Parathyroid adenoma (tissue), 2 donors: ENCODE measurements around the gene TUBB.
A peak's percentile ranks its signal among the peaks of the same experiment; 100 is the strongest.
"Not testable (repeated sequence)": the region's sequence is repeated elsewhere in the genome, so short reads cannot be mapped to it uniquely, and the experiment has no call there.

Source experiments
- H2AFZ ChIP-seq: fragments of 300-600 bp; sonication (generic); one replicate; pipeline ENCODE4 v1.7.0; 2017; ENCODE audit warnings: antibody characterized with exemption, mild to moderate bottlenecking
- H3K27ac ChIP-seq: fragments of 300-600 bp; sonication (generic); one replicate; pipeline ENCODE4 v1.7.0; 2017
- H3K27me3 ChIP-seq: fragments of 300-600 bp; sonication (generic); one replicate; pipeline ENCODE4 v1.7.0; 2017; ENCODE audit warnings: low read length; ENCODE audit not compliant: control insufficient read depth, insufficient read depth
- H3K36me3 ChIP-seq: fragments of 300-600 bp; sonication (generic); one replicate; pipeline ENCODE4 v1.7.0; 2017; ENCODE audit warnings: low read length; ENCODE audit not compliant: control insufficient read depth, insufficient read depth
- H3K4me1 ChIP-seq: fragments of 300-600 bp; sonication (generic); one replicate; pipeline ENCODE4 v1.7.0; 2017; ENCODE audit warnings: control low read depth
- H3K4me2 ChIP-seq: fragments of 300-600 bp; sonication (generic); one replicate; pipeline ENCODE4 v1.7.0; 2017; ENCODE audit warnings: low read length
- H3K4me3 ChIP-seq: fragments of 300-600 bp; sonication (generic); one replicate; pipeline ENCODE4 v1.7.0; 2017; ENCODE audit warnings: low read depth, low read length
- H3K79me2 ChIP-seq: fragments of 300-600 bp; sonication (generic); one replicate; pipeline ENCODE4 v1.7.0; 2017; ENCODE audit warnings: control low read depth
- H3K9ac ChIP-seq: fragments of 300-600 bp; sonication (generic); one replicate; pipeline ENCODE4 v1.7.0; 2017; ENCODE audit warnings: mild to moderate bottlenecking
- H3K9me3 ChIP-seq: fragments of 300-600 bp; sonication (generic); one replicate; pipeline ENCODE4 v1.7.0; 2017; ENCODE audit warnings: low read length; ENCODE audit not compliant: control insufficient read depth
- TF ChIP-seq, protein P1 (sequence below): fragments of 300-600 bp; sonication (generic); IDR thresholded peaks from one replicate; pipeline ENCODE4 v1.7.0; 2017; ENCODE audit warnings: antibody characterized with exemption, mild to moderate bottlenecking
- donor health status: primary hyperparathyroidism.

The TUBB gene

DNA sequence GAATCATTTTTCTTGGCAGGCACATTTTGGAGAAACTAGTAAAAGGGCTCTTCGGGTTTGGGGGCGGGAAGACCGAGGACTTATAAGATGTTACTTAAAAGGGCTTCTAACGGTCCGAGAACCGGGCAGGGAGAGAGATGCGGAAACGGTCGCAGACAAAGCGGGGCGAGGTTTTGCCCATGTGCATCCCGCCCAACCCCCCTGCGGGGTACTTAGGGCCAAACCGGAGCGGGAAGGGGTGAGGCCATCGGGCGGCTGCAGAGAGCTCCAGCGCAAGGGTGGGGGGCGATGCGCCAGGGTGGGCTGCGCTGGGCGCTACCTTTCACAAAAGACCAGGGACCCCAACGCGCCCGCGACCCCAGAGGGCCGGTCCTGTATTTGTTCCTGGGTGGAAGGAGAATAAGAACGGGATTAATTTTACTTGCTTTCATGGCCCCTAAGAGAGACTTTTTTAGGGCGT lies 616 bp downstream of the TUBB start:
- TF ChIP-seq, protein P1, sequence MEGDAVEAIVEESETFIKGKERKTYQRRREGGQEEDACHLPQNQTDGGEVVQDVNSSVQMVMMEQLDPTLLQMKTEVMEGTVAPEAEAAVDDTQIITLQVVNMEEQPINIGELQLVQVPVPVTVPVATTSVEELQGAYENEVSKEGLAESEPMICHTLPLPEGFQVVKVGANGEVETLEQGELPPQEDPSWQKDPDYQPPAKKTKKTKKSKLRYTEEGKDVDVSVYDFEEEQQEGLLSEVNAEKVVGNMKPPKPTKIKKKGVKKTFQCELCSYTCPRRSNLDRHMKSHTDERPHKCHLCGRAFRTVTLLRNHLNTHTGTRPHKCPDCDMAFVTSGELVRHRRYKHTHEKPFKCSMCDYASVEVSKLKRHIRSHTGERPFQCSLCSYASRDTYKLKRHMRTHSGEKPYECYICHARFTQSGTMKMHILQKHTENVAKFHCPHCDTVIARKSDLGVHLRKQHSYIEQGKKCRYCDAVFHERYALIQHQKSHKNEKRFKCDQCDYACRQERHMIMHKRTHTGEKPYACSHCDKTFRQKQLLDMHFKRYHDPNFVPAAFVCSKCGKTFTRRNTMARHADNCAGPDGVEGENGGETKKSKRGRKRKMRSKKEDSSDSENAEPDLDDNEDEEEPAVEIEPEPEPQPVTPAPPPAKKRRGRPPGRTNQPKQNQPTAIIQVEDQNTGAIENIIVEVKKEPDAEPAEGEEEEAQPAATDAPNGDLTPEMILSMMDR, result no peak
- peak overlapping the region; percentile 82 for H3K4me3 ChIP-seq
- H3K79me2 ChIP-seq, result no peaks in the 10 kb centered on the region
- H3K4me2 ChIP-seq, result peak overlapping the region; percentile 83
- no peaks in the 10 kb centered on the region for H3K27me3 ChIP-seq
- peak overlapping the region; percentile 44 for H2AFZ ChIP-seq
- H3K9me3 ChIP-seq, result no peaks in the 10 kb centered on the region
- H3K27ac ChIP-seq, result peak overlapping the region; percentile 76
- peaks cover 20% of the 10 kb centered on the region for H3K4me1 ChIP-seq
- H3K36me3 ChIP-seq, result no peaks in the 10 kb centered on the region
- no peak overlapping the region for H3K9ac ChIP-seq

DNA sequence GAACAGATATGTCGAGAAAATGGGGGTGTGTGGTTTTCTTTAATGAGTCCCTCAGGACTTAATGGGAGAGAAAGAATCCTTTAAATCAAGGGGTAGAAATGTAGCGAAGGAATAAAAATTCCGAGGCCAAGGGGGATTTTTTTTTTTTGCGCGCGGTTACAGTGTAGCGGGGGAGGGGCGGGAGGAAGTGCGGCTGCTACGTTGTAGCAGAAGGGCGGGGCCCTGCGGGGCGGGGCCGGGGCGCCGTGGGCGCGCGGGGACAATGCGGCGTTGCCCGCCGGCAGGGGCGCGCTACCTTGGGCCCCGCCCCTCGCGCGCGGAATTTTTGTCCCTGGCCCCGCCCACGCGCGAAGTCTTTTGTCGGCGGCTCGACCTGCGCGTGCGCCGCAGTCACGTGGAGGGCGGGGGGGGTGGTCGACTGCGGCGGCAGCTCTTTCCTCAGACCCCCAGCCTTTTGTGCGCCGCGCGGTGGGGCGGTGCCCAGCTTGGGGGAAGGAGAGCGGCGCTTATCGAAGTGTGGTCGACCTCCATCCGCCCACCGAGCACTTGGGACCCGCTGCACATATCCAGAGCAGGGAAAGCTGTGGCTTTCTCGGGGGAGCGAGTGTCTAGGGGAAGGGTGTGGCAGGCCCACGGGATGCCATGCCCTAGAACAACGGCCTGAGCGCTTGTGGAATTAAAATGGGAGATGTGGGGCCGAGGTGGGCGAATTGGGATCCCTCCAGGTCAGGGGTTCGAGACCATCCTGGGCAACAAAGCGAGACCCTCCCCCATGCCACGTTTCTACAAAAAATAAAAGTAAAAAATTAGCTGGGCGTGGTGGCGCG lies 1.3 kb downstream of the TUBB start:
- no peaks in the 10 kb centered on the region for H3K27me3 ChIP-seq
- H3K9ac ChIP-seq, result no peak overlapping the region
- peak overlapping the region; percentile 44 for H2AFZ ChIP-seq
- no peaks in the 10 kb centered on the region for H3K36me3 ChIP-seq
- no peaks in the 10 kb centered on the region for H3K79me2 ChIP-seq
- no peaks in the 10 kb centered on the region for H3K9me3 ChIP-seq
- peak overlapping the region; percentile 76 for H3K27ac ChIP-seq
- TF ChIP-seq, protein P1, result peak; percentile 35
- H3K4me1 ChIP-seq, result peaks cover 19% of the 10 kb centered on the region
- peak overlapping the region; percentile 88 for H3K4me2 ChIP-seq
- H3K4me3 ChIP-seq, result peak overlapping the region; percentile 82

DNA sequence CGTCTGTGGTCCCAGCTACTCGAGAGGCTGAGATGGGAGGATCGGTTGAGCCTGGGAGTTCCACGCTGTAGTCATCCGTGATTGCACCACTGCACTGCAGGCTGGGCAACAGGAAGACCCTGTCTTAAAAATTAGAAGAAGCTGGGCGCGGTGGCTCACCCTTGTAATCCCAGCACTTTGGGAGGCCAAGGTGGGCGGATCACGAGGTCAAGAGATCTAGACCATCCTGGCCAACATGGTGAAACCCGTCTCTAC lies 1.8 kb downstream of the TUBB start:
- Histone ChIP-seq H3K4me3 (peak overlapping the region; percentile 82), H3K4me1 (peaks cover 16% of the 10 kb centered on the region), H3K27ac (peak overlapping the region; percentile 55), H3K4me2 (peak overlapping the region; percentile 88)
- not testable (repeated sequence) for H3K36me3 ChIP-seq, H3K9ac ChIP-seq, H3K79me2 ChIP-seq, H2AFZ ChIP-seq, H3K9me3 ChIP-seq, H3K27me3 ChIP-seq

DNA sequence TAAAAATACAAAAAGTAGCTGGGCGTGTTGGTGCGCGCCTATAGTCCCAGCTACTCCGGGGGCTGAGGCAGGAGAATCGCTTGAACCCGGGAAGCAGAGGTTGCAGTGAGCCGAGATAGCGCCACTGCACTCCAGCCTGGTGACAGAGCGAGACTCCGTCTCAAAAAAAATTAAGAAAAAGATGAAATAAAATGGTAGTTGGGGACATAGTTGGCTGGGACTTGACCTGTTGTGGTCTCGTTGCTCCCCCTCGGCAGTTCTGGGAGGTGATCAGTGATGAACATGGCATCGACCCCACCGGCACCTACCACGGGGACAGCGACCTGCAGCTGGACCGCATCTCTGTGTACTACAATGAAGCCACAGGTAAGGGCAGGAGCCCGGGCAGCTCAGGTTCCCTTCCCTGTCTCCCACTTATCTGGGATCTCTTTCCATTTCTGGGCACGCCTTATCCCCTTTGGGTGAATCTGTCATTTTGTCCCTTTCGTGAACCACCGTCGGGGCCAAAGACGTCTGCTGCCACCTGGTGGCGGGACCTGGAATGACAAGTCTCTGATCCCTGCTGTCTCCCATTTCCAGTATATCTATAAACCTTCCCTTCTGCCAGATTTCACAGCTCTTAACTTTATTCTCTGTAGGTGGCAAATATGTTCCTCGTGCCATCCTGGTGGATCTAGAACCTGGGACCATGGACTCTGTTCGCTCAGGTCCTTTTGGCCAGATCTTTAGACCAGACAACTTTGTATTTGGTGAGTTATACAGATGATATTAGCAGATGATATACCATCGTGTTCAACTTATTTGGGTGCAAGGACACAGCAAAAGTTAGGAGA lies 2.3 kb downstream of the TUBB start:
- Histone ChIP-seq H3K27ac (peak overlapping the region; percentile 55), H3K4me2 (peak overlapping the region; percentile 88)

DNA sequence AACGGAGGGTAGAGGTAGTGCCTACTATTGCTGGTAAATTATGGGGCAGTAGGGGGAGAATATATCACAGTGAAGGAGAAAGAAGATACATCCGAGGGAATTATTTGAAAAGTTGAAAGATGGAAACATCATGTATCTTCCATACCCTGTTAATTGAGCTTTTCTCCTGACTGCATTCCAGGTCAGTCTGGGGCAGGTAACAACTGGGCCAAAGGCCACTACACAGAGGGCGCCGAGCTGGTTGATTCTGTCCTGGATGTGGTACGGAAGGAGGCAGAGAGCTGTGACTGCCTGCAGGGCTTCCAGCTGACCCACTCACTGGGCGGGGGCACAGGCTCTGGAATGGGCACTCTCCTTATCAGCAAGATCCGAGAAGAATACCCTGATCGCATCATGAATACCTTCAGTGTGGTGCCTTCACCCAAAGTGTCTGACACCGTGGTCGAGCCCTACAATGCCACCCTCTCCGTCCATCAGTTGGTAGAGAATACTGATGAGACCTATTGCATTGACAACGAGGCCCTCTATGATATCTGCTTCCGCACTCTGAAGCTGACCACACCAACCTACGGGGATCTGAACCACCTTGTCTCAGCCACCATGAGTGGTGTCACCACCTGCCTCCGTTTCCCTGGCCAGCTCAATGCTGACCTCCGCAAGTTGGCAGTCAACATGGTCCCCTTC lies 3.1 kb downstream of the TUBB start:
- not testable (repeated sequence) for H3K4me2 ChIP-seq, H2AFZ ChIP-seq, H3K79me2 ChIP-seq, H3K27me3 ChIP-seq, H3K4me3 ChIP-seq, H3K36me3 ChIP-seq, H3K9ac ChIP-seq, H3K9me3 ChIP-seq
- H3K4me1 ChIP-seq, result peaks cover 16% of the 10 kb centered on the region
- peak overlapping the region; percentile 55 for H3K27ac ChIP-seq

More for the DNA sequence above, 2.3 kb downstream of the TUBB start:
- Histone ChIP-seq H3K79me2 (no peaks in the 10 kb centered on the region), H2AFZ (no peak overlapping the region), H3K9me3 (no peaks in the 10 kb centered on the region), H3K4me1 (peaks cover 16% of the 10 kb centered on the region), H3K36me3 (no peaks in the 10 kb centered on the region), H3K4me3 (peak overlapping the region; percentile 82), H3K27me3 (no peaks in the 10 kb centered on the region), H3K9ac (no peak overlapping the region)
- TF ChIP-seq, protein P1, result peak; percentile 99

DNA sequence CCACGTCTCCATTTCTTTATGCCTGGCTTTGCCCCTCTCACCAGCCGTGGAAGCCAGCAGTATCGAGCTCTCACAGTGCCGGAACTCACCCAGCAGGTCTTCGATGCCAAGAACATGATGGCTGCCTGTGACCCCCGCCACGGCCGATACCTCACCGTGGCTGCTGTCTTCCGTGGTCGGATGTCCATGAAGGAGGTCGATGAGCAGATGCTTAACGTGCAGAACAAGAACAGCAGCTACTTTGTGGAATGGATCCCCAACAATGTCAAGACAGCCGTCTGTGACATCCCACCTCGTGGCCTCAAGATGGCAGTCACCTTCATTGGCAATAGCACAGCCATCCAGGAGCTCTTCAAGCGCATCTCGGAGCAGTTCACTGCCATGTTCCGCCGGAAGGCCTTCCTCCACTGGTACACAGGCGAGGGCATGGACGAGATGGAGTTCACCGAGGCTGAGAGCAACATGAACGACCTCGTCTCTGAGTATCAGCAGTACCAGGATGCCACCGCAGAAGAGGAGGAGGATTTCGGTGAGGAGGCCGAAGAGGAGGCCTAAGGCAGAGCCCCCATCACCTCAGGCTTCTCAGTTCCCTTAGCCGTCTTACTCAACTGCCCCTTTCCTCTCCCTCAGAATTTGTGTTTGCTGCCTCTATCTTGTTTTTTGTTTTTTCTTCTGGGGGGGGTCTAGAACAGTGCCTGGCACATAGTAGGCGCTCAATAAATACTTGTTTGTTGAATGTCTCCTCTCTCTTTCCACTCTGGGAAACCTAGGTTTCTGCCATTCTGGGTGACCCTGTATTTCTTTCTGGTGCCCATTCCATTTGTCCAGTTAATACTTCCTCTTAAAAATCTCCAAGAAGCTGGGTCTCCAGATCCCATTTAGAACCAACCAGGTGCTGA lies 3.9 kb downstream of the TUBB start:
- H3K36me3 ChIP-seq, H2AFZ ChIP-seq, H3K27ac ChIP-seq, H3K9ac ChIP-seq, H3K4me2 ChIP-seq, H3K9me3 ChIP-seq, H3K4me3 ChIP-seq, H3K79me2 ChIP-seq, H3K27me3 ChIP-seq: not testable (repeated sequence)
- peaks cover 16% of the 10 kb centered on the region for H3K4me1 ChIP-seq
